ENCODE results near the gene HOXC10. TPM values are rescaled to one million over a fixed set of nuclear protein-coding genes. Genes with fewer than 3 reads are reported as not detected.

Gene HOXC10
- total RNA-seq, 4 donors from 2014 or later: 7.6 to 20.9 (median 12.0) TPM

DNA sequence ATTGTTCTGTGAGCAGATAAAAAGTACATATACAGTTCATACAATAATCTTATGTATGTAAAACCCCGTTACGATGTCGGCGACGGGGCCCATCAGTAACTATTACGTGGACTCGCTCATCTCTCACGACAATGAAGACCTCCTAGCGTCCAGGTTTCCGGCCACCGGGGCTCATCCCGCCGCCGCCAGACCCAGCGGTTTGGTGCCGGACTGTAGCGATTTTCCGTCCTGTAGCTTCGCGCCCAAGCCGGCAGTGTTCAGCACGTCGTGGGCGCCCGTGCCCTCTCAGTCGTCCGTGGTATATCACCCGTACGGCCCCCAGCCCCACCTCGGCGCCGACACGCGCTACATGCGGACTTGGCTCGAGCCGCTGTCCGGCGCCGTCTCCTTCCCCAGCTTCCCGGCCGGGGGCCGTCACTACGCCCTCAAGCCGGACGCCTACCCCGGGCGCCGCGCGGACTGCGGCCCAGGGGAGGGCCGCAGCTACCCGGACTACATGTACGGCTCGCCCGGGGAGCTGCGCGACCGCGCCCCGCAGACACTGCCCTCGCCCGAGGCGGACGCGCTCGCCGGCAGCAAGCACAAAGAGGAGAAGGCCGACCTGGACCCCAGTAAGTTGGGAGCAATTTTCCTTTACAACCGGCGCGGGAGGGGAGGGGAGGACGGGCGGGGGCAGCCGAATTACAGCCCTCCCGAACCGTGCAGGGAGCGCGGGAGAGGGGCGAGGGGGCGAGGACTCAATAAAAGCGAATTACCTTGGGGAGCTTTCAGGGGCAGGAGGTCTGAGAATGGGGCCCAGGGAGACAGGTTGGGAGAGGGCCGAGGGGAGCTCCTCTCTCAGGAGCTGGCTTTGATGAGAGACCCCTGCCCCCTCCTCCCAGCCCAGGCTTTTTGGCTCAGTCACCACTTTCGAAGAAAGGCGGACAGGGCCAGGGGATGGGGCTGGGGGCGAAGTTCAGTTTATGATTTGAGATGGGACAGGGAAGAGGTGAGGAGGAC is 15.5 kb downstream of the HOXC10 start, which contains the start of gene HOXC9:
Gene HOXC9 (plus strand): TSS at position 46 of the 999 bp plus-strand sequence. CDS start 28 bp downstream, at position 74.
- TF ChIP-seq, protein P1, sequence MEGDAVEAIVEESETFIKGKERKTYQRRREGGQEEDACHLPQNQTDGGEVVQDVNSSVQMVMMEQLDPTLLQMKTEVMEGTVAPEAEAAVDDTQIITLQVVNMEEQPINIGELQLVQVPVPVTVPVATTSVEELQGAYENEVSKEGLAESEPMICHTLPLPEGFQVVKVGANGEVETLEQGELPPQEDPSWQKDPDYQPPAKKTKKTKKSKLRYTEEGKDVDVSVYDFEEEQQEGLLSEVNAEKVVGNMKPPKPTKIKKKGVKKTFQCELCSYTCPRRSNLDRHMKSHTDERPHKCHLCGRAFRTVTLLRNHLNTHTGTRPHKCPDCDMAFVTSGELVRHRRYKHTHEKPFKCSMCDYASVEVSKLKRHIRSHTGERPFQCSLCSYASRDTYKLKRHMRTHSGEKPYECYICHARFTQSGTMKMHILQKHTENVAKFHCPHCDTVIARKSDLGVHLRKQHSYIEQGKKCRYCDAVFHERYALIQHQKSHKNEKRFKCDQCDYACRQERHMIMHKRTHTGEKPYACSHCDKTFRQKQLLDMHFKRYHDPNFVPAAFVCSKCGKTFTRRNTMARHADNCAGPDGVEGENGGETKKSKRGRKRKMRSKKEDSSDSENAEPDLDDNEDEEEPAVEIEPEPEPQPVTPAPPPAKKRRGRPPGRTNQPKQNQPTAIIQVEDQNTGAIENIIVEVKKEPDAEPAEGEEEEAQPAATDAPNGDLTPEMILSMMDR (IDR thresholded peaks at IDR 0.05; ENCODE audit: low read depth): no peak

- TF ChIP-seq, protein P1 (IDR thresholded peaks at IDR 0.05; ENCODE audit: low read depth): no peak
These were observed 16.6 kb downstream of the HOXC10 start for GRCh38 chr12:54001283-54002187.

GRCh38 chr12:54002278-54002914 is 17.4 kb downstream of the HOXC10 start:
- TF ChIP-seq, protein P1 (IDR thresholded peaks at IDR 0.05; ENCODE audit: low read depth): no peak

DNA sequence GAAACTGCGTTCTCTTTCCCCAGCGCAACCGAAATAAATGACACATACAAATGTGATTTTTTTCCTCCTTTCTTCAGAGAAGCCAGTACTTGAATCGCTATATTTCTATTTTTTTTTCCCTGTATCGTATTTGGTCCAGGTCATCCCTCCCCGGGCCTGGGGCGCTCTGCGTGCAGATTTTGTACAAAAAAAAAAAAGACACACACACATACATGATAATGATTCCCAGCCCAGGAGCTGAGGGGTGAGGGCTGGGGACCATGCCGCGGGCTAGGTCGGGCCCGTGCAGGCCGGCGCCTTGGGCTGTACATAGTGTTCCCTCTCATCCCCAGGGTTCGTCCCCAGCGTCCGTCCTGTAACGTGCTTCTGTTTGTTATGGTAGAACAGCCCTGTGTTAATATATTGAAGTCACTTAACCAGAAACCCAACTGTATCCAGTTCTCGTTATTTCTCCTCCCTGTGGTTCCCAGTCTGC is 18.0 kb downstream of the HOXC10 start:
- TF ChIP-seq, protein P1 (IDR thresholded peaks at IDR 0.05; ENCODE audit: low read depth): no peak

DNA sequence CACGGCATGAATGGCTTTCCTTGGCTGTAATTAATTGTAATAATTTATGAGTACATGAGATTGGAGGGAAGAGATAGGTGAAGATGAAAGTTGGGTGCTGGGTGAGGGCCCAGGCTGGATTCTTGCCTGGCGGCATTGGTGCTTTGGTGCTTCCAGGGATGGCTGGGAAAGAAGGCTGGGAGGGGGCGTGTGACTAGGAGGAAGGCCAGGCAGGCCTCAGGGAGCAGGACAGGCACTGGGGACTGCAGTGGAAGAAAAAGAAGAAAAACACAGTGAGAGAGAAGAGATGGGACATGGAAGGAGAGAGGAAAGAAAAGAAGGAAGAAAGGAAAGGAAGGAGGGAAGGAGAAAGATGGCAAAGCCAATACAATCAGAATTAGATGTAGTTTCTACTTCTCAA is 18.7 kb downstream of the HOXC10 start:
- TF ChIP-seq, protein P1 (IDR thresholded peaks at IDR 0.05; ENCODE audit: low read depth): no peak

DNA sequence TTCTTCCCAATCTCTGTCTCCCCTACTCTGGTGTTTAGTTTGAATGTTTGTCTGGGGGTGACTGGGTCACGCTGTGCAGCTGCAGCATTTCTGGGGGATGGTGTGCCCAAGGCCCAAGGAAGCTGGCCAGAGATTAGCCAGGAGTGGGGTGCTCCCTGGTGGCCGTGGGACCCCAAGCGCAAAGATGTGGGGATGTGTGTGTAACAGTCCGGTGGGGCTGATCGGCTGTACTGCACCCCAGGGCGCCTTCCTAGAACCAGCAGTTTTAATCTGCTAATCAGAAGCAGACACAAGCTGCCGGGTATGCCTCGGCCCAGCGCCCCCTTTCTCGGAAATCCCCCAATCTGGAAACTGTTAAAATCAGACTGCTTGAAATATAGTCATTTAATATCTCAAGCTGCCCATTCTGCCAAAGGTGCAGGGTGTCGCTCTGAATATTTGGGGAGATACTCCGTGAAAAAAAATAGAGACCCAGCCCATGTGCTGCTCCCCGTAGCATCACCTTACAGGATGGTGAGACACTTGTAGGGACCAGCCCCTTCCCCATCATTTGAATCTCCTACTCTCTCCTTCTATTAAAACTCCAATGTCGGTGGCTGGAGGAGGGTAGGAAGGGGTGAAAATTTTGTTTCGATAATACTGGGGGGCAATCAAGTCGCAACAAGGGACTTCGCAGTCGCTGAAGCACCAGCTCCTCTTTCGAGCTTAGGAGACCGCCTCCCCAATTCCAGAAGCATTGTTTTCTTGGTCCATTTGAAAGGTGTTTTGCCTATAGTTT is 19.3 kb downstream of the HOXC10 start:
- TF ChIP-seq, protein P1 (IDR thresholded peaks at IDR 0.05; ENCODE audit: low read depth): no peak

Measured in subcutaneous adipose tissue (tissue), 4 donors.